NCI-H345 treated with DMSO at 0.1 percent for 48 hours (cell line): Measurements from ENCODE around the gene INO80.
"Not testable (repeated sequence)": the region's sequence is repeated elsewhere in the genome, so short reads cannot be mapped to it uniquely, and the experiment has no call there.

Source experiments
- DNase-seq: peaks from one replicate; lab custom pipeline; 2025; ENCODE audit not compliant: unreplicated experiment; lab: John Stamatoyannopoulos, UW

INO80 gene

GRCh38 chr15:41122849-41123248, 6.8 kb upstream of the INO80 start:
- no peak for DNase-seq

GRCh38 chr15:41121951-41122350, 5.9 kb upstream of the INO80 start:
- no peak for DNase-seq

- no peak for DNase-seq
Observed at GRCh38 chr15:41116962-41117252, 827 bp upstream of the INO80 start.

GRCh38 chr15:41115652-41116115, 396 bp downstream of the INO80 start:
- no peak for DNase-seq

- DNase-seq = no peak
Observed at GRCh38 chr15:41115161-41115651, 874 bp downstream of the INO80 start.

- DNase-seq = no peak
Observed at GRCh38 chr15:41106947-41107346, 9.1 kb downstream of the INO80 start.

- no peak for DNase-seq
Observed at GRCh38 chr15:41105348-41106334, 10.4 kb downstream of the INO80 start.

- DNase-seq = no peak
Observed at GRCh38 chr15:41104234-41104633, 11.8 kb downstream of the INO80 start.

- no peak for DNase-seq
Observed at GRCh38 chr15:41102854-41103253, 13.2 kb downstream of the INO80 start.

- no peak for DNase-seq
Observed at GRCh38 chr15:41096178-41096577, 19.9 kb downstream of the INO80 start.

- DNase-seq = no peak
Observed at GRCh38 chr15:41085029-41085428, 31.1 kb downstream of the INO80 start.

- DNase-seq = no peak
Observed at GRCh38 chr15:41080144-41080543, 35.9 kb downstream of the INO80 start.

GRCh38 chr15:41079717-41080116, 36.4 kb downstream of the INO80 start:
- no peak for DNase-seq

GRCh38 chr15:41078879-41079278, 37.2 kb downstream of the INO80 start:
- DNase-seq = not testable (repeated sequence)

GRCh38 chr15:41078125-41078524, 38.0 kb downstream of the INO80 start:
- no peak for DNase-seq

GRCh38 chr15:41073028-41073427, 43.1 kb downstream of the INO80 start:
- no peak for DNase-seq

- no peak for DNase-seq
Observed at GRCh38 chr15:41072013-41072412, 44.1 kb downstream of the INO80 start.

- no peak for DNase-seq
Observed at GRCh38 chr15:41066516-41066915, 49.6 kb downstream of the INO80 start.

GRCh38 chr15:41061667-41062066, 54.4 kb downstream of the INO80 start:
- no peak for DNase-seq

- no peak for DNase-seq
Observed at GRCh38 chr15:41060505-41060904, 55.6 kb downstream of the INO80 start.

- no peak for DNase-seq
Observed at GRCh38 chr15:41056810-41057209, 59.3 kb downstream of the INO80 start.

- no peak for DNase-seq
Observed at GRCh38 chr15:41055706-41056105, 60.4 kb downstream of the INO80 start.

- DNase-seq = no peak
Observed at GRCh38 chr15:41051139-41051538, 64.9 kb downstream of the INO80 start.
